CD14-positive monocyte (primary cell): ENCODE measurements around the gene GRK7. TPM values are rescaled to one million over a fixed set of nuclear protein-coding genes. Genes with fewer than 3 reads are reported as not detected.

Experiments
- DNase-seq, 3 donors: peaks; one replicate each; pipeline ENCODE4 v3.0.0-alpha.2; 2011 to 2022
- H2AFZ ChIP-seq: 2 replicates; pipeline ENCODE4 v1.6.0; 2012; ENCODE audit warnings: mild to moderate bottlenecking, low read depth, low read length, inconsistent platforms; ENCODE audit not compliant: insufficient read depth, poor library complexity, severe bottlenecking
- H3K27ac ChIP-seq, 2 donors: 1 replicate in 1 of 2; 2 replicates in 1 of 2; pipeline ENCODE4 v1.5.1; 2012 to 2013; ENCODE audit warnings: low read length in 2 of 2, control low read depth in 1 of 2, inconsistent platforms in 1 of 2, low read depth in 1 of 2, mild to moderate bottlenecking in 1 of 2
- H3K27me3 ChIP-seq, 2 donors: one replicate each; pipeline versions ENCODE4 v1.6.0 to v1.6.1; 2011 to 2013; ENCODE audit warnings: low read length in 2 of 2; ENCODE audit not compliant: control insufficient read depth in 2 of 2, insufficient read depth in 2 of 2
- H3K36me3 ChIP-seq, 2 donors: replicated peaks in 1 of 2; 1 replicate in 1 of 2; 2 replicates in 1 of 2; pipeline versions ENCODE4 v1.5.1 to v1.6.1; 2012 to 2013; ENCODE audit warnings: low read length in 2 of 2, control low read depth in 1 of 2, inconsistent platforms in 1 of 2, mild to moderate bottlenecking in 1 of 2; ENCODE audit not compliant: insufficient read depth in 2 of 2, control insufficient read depth in 1 of 2
- H3K4me1 ChIP-seq, 2 donors: 1 replicate in 1 of 2; 2 replicates in 1 of 2; pipeline versions ENCODE4 v1.5.1 to v1.6.1; 2012 to 2013; ENCODE audit warnings: low read length in 2 of 2, control low read depth in 1 of 2, inconsistent platforms in 1 of 2, mild to moderate bottlenecking in 1 of 2, moderate library complexity in 1 of 2; ENCODE audit not compliant: insufficient read depth in 2 of 2, control insufficient read depth in 1 of 2
- H3K4me2 ChIP-seq: replicated peaks from 2 replicates; pipeline ENCODE3; 2012; ENCODE audit warnings: low read length, moderate library complexity, mild to moderate bottlenecking; ENCODE audit not compliant: poor library complexity, severe bottlenecking; ENCODE audit errors: extremely low read depth
- H3K4me3 ChIP-seq, 3 experiments: fragments of 200-600 bp in 1 of 3; sonication (generic) in 1 of 3; replicated peaks in 1 of 3; 1 replicate in 2 of 3; 2 replicates in 1 of 3; pipeline ENCODE4 v1.5.1; 2011 to 2013; ENCODE audit warnings: low read length in 3 of 3, mild to moderate bottlenecking in 3 of 3, control low read depth in 2 of 3, low read depth in 2 of 3, inconsistent platforms in 1 of 3, moderate library complexity in 1 of 3
- H3K79me2 ChIP-seq: 2 replicates; pipeline ENCODE4 v1.6.0; 2012; ENCODE audit warnings: mild to moderate bottlenecking, control low read depth, inconsistent platforms, low read length, moderate library complexity; ENCODE audit not compliant: insufficient read depth
- H3K9ac ChIP-seq: 2 replicates; pipeline ENCODE4 v1.6.0; 2017; ENCODE audit warnings: low read length, mild to moderate bottlenecking; ENCODE audit not compliant: insufficient read depth, poor library complexity, severe bottlenecking
- H3K9me3 ChIP-seq, 2 donors: replicated peaks in 1 of 2; 1 replicate in 1 of 2; 2 replicates in 1 of 2; pipeline versions ENCODE4 v1.5.1 to v1.6.1; 2012 to 2013; ENCODE audit warnings: low read length in 2 of 2, control low read depth in 1 of 2; ENCODE audit not compliant: control insufficient read depth in 1 of 2, insufficient read depth in 1 of 2
- H4K20me1 ChIP-seq: 2 replicates; pipeline ENCODE4 v1.6.0; 2012; ENCODE audit warnings: mild to moderate bottlenecking, low read length, control low read depth, moderate library complexity; ENCODE audit not compliant: insufficient read depth
- H3K27ac Mint-ChIP-seq, 7 donors: one replicate each; pipeline ENCODE4 v1.8.0; 2020; ENCODE audit warnings: mild to moderate bottlenecking in 7 of 7, mixed read lengths in 7 of 7, moderate library complexity in 6 of 7, inconsistent platforms in 2 of 7
- H3K27me3 Mint-ChIP-seq, 3 donors: one replicate each; pipeline ENCODE4 v1.8.0; 2021 to 2022; ENCODE audit warnings: low read depth in 3 of 3, mild to moderate bottlenecking in 3 of 3, mixed read lengths in 3 of 3, moderate library complexity in 3 of 3, inconsistent platforms in 1 of 3
- H3K36me3 Mint-ChIP-seq, 2 donors: one replicate each; pipeline ENCODE4 v1.8.0; 2020; ENCODE audit warnings: mixed read lengths in 2 of 2, inconsistent platforms in 1 of 2, mild to moderate bottlenecking in 1 of 2
- H3K4me1 Mint-ChIP-seq: one replicate; pipeline ENCODE4 v1.8.0; 2020; ENCODE audit warnings: mild to moderate bottlenecking, mixed read lengths
- H3K4me3 Mint-ChIP-seq, 2 donors: one replicate each; pipeline ENCODE4 v1.8.0; 2020; ENCODE audit warnings: mild to moderate bottlenecking in 2 of 2, mixed read lengths in 2 of 2, moderate library complexity in 1 of 2
- H3K9me3 Mint-ChIP-seq, 7 donors: one replicate each; pipeline ENCODE4 v1.8.0; 2020 to 2022; ENCODE audit warnings: mixed read lengths in 7 of 7, mild to moderate bottlenecking in 6 of 7, moderate library complexity in 6 of 7, inconsistent platforms in 2 of 7
- CTCF ChIP-seq: fragments of 200-600 bp; IDR thresholded peaks from one replicate; pipeline ENCODE4 v1.8.0; 2022; ENCODE audit warnings: antibody characterized with exemption, mild to moderate bottlenecking
- WGBS: methylation state at CpG from one replicate; pipeline ENCODE4 v1.1.5; 2013; ENCODE audit warnings: missing lambda C conversion rate; ENCODE audit not compliant: insufficient coverage; 5-methylcytosine and 5-hydroxymethylcytosine counted together
- intact Hi-C, 2 donors: fragments of 100-400 bp; cut with micrococcal nuclease; formaldehyde crosslinking; loops; one replicate each; pipeline versions ENCODE4 v1.15.0 to v1.15.1; 2023
- polyA plus RNA-seq, 3 donors: library from polyadenylated mRNA; depleted of rRNA in 1 of 3; unstranded in 2 of 3; stranded (reverse) in 1 of 3; fragments of 300-500 nt in 2 of 3; fragments of >200 nt in 1 of 3; fragmentation: Illumina TruSeq in 2 of 3; gene quantifications; 1 replicate in 2 of 3; 2 replicates in 1 of 3; pipeline ENCODE4 v1.2.3, GENCODE V29; 2012 to 2021
- small RNA-seq: library from RNA; depleted of rRNA; stranded (forward); fragments of <200 nt; gene quantifications from one replicate; pipeline ENCODE3, GENCODE V24; 2012; ENCODE audit warnings: low read depth; ENCODE audit not compliant: insufficient read length

The GRK7 gene
- polyA plus RNA-seq, 3 donors, result 0.04 to 0.07 TPM; not detected in 1

- H3K9me3 Mint-ChIP-seq, result peaks cover 6 to 14% (median 11%) of the 10 kb centered on the region in 7 donors
- intact Hi-C loops, result no loop called here
- WGBS, result 100% methylated on average over 1 of the region's 5 CpGs
- H3K27ac ChIP-seq, result no peak overlapping the region
- no peak overlapping the region for H3K27ac Mint-ChIP-seq
- no peak overlapping the region for H3K4me3 ChIP-seq
- peaks cover 0 to 3% of the 10 kb centered on the region in 2 donors for H3K36me3 Mint-ChIP-seq
- H3K36me3 ChIP-seq, result no peaks in the 10 kb centered on the region
- H3K4me2 ChIP-seq, result no peak overlapping the region
- peaks cover 16% of the 10 kb centered on the region for H3K4me1 Mint-ChIP-seq
- H3K27me3 Mint-ChIP-seq, result peaks cover 0 to 2% (median 0%) of the 10 kb centered on the region in 3 donors
- DNase-seq, result no peak
- H3K9ac ChIP-seq, result no peak overlapping the region
- peaks cover 5 to 8% of the 10 kb centered on the region in 2 donors for H3K4me1 ChIP-seq
- TF ChIP-seq CTCF, result no peak
- no peaks in the 10 kb centered on the region for H3K79me2 ChIP-seq
- no peaks in the 10 kb centered on the region for H4K20me1 ChIP-seq
- no peak overlapping the region for H2AFZ ChIP-seq
- H3K4me3 Mint-ChIP-seq, result no peak overlapping the region
- peaks cover 0 to 5% of the 10 kb centered on the region in 2 donors for H3K9me3 ChIP-seq
- H3K27me3 ChIP-seq, result no peaks in the 10 kb centered on the region
These were observed 48.9 kb downstream of the GRK7 start for GRCh38 chr3:141812084-141812483.

- Mint-ChIP-seq H3K4me1 (peaks cover 17% of the 10 kb centered on the region), H3K4me3 (no peak overlapping the region), H3K36me3 (peaks cover 0 to 3% of the 10 kb centered on the region in 2 donors), H3K27me3 (peaks cover 0 to 2% (median 0%) of the 10 kb centered on the region in 3 donors), H3K9me3 (peaks cover 6 to 14% (median 11%) of the 10 kb centered on the region in 7 donors), H3K27ac (no peak overlapping the region)
- Histone ChIP-seq H3K4me3 (no peak overlapping the region), H3K9me3 (peaks cover 0 to 5% of the 10 kb centered on the region in 2 donors), H3K36me3 (no peaks in the 10 kb centered on the region), H3K79me2 (no peaks in the 10 kb centered on the region), H3K9ac (no peak overlapping the region), H3K27ac (no peak overlapping the region), H3K4me2 (no peak overlapping the region), H4K20me1 (no peaks in the 10 kb centered on the region), H3K27me3 (no peaks in the 10 kb centered on the region), H3K4me1 (peaks cover 5 to 8% of the 10 kb centered on the region in 2 donors), H2AFZ (no peak overlapping the region)
- no peak for TF ChIP-seq CTCF
- intact Hi-C loops, result no loop called here
- no peak for DNase-seq
- WGBS, result 73% methylated on average over 4 of the region's 4 CpGs
These were observed 49.4 kb downstream of the GRK7 start for GRCh38 chr3:141812586-141812985.

Small RNA genes within 50 kb of the gene (small RNA-seq; reads per million reads assigned to genes)
- gene AC112771.1, result not detected

Other genes with a start within 250 kb of the GRK7 start
- gene RNF7, start 25.1 kb upstream of the GRK7 start, polyA plus RNA-seq, result 100 to 1,000 TPM in 2 of 3 donors, 10 to 100 TPM in 1; 92.2 to 206 (median 187) TPM
- 100 to 1,000 TPM in 2 of 3 donors, 10 to 100 TPM in 1; 90.6 to 208 (median 177) TPM for gene ATP1B3, start 113.2 kb downstream of the GRK7 start, polyA plus RNA-seq